Bronchial epithelial cell (primary cell): ENCODE results near the gene RANBP1. TPM values are rescaled to one million over a fixed set of nuclear protein-coding genes. Genes with fewer than 3 reads are reported as not detected.
A peak's percentile ranks its signal among the peaks of the same experiment; 100 is the strongest.

Experiments
- DNase-seq: peaks from one replicate; pipeline ENCODE4 v3.0.0-alpha.2; 2010; ENCODE audit warnings: low read depth
- FAIRE-seq: peaks from 2 replicates; lab custom pipeline; 2011; peaks lifted over from hg19 to GRCh38; lab: Jason Lieb, UNC
- H3K27me3 ChIP-seq: 2 replicates; pipeline ENCODE4 v1.5.1; 2011; ENCODE audit warnings: low read length; ENCODE audit not compliant: control insufficient read depth, insufficient read depth
- H3K36me3 ChIP-seq: 2 replicates; pipeline ENCODE4 v1.5.1; 2011; ENCODE audit warnings: low read length; ENCODE audit not compliant: control insufficient read depth, insufficient read depth
- H3K4me3 ChIP-seq: 2 replicates; pipeline ENCODE4 v1.5.1; 2011; ENCODE audit warnings: mild to moderate bottlenecking, low read depth, low read length, control low read depth
- CTCF ChIP-seq: IDR thresholded peaks from 2 replicates; pipeline ENCODE4 v1.5.1; 2011; ENCODE audit warnings: mild to moderate bottlenecking, moderate library complexity, low read length, control low read depth, inconsistent platforms; ENCODE audit not compliant: insufficient read depth, severe bottlenecking
- total RNA-seq: library from RNA; depleted of rRNA; stranded (reverse); fragments of >200 nt; gene quantifications from 2 replicates; pipeline ENCODE4 v1.2.1, GENCODE V29; 2014

The RANBP1 gene
- total RNA-seq, 1 donor from 2014 or later: 263 TPM

GRCh38 chr22:20113551-20114310 is 2.2 kb upstream of the RANBP1 start:
- Histone ChIP-seq H3K27me3 (no peaks in the 10 kb centered on the region), H3K36me3 (peaks cover 40% of the 10 kb centered on the region), H3K4me3 (no peak overlapping the region)
- no peak for TF ChIP-seq CTCF
- no peak for FAIRE-seq
- no peak for DNase-seq

GRCh38 chr22:20114506-20115475 is 1.1 kb upstream of the RANBP1 start:
- Histone ChIP-seq H3K27me3 (no peaks in the 10 kb centered on the region), H3K4me3 (no peak overlapping the region), H3K36me3 (peaks cover 36% of the 10 kb centered on the region)
- DNase-seq: no peak
- no peak for FAIRE-seq
- TF ChIP-seq CTCF: no peak

- Histone ChIP-seq H3K4me3 (peak overlapping the region; percentile 97), H3K36me3 (peaks cover 36% of the 10 kb centered on the region), H3K27me3 (no peaks in the 10 kb centered on the region)
- no peak for TF ChIP-seq CTCF
- DNase-seq: no peak
- FAIRE-seq: no peak
Measured at GRCh38 chr22:20116376-20116950, 559 bp downstream of the RANBP1 start.

GRCh38 chr22:20116951-20117632 is 1.2 kb downstream of the RANBP1 start, which contains the start of gene TRMT2A:
TRMT2A (minus strand) TSS chr22:20117226; CDS start chr22:20116906, 320 bp downstream.
- peak; percentile 21 for TF ChIP-seq CTCF
- H3K36me3 ChIP-seq: peaks cover 37% of the 10 kb centered on the region
- no peaks in the 10 kb centered on the region for H3K27me3 ChIP-seq
- peak within 1 kb of the TSS; percentile 97 for H3K4me3 ChIP-seq
- FAIRE-seq: no peak
- DNase-seq: peak; percentile 87

GRCh38 chr22:20117633-20118299 is 1.9 kb downstream of the RANBP1 start:
- Histone ChIP-seq H3K27me3 (no peaks in the 10 kb centered on the region), H3K36me3 (peaks cover 36% of the 10 kb centered on the region), H3K4me3 (peak overlapping the region; percentile 97)
- TF ChIP-seq CTCF: no peak
- FAIRE-seq: no peak
- DNase-seq: peak; percentile 11
